LoVo (cell line): Measurements from ENCODE around the gene MRPS21.

ENCODE experiments used
- DNase-seq: peaks from one replicate; pipeline ENCODE4 v3.0.0-alpha.2; 2016; ENCODE audit warnings: low spot score

Gene MRPS21

GRCh38 chr1:150293433-150294253 lies at the start of gene MRPS21:
MRPS21 (plus strand) TSS chr1:150293861; CDS start chr1:150294367, 506 bp downstream.
- DNase-seq: peak; percentile 79

- no peak for DNase-seq
Observed at GRCh38 chr1:150249936-150250335, 43.7 kb upstream of the MRPS21 start.

DNA sequence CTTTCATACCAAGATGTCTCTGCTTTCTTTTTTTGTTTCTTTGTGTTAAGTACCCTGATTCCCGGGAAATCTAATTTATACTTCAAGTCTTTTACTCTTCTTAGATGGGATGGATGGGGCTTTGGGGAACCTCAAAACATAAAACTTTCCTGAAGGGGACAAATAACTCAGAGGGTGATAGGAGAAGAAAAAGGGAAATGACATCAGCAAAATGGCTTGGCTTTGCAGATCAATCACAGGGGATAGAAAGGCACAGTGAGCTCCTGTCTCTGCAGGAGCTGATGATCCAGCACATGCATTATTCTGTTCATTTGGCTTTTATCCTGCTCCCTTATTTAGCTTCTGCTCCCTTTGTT lies 37.5 kb upstream of the MRPS21 start:
- DNase-seq: no peak

DNA sequence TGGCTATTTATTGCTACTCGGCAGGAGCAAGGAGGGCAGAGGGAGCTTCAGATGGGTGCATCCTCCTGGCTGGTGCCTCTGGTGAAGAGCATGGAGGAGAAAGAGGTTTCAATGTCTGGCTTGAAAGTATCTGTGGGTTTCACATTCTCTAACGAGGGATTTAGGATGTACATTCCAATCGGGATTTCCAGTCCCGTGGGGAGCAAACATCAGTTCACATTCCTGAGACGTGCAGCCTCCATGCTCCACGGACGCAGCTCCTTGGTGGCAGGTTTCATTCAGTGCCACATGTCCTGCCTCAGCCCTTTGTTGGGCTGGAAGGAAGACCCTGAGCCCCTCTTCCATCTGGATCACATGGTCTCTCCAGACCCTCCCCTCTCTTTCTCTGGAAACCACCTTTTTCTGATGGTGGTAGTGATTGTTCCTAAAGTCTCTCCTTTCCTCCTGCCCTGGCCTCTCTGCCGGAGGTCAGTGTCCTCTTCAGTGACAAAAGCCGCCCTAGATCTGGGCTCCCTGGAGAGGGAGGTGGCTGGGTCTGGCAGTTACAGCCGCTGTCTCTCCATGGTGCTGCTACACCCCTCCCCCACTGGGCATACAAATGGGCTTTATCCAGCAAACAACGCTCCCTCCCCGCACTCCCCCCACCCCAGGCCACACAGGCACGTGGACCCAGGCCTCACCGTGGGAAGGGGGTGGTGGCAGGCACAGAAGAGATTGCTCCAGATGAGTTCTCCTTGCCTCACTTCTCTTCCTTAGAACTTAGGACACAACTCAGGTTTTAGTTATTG lies 36.9 kb upstream of the MRPS21 start:
- no peak for DNase-seq

DNA sequence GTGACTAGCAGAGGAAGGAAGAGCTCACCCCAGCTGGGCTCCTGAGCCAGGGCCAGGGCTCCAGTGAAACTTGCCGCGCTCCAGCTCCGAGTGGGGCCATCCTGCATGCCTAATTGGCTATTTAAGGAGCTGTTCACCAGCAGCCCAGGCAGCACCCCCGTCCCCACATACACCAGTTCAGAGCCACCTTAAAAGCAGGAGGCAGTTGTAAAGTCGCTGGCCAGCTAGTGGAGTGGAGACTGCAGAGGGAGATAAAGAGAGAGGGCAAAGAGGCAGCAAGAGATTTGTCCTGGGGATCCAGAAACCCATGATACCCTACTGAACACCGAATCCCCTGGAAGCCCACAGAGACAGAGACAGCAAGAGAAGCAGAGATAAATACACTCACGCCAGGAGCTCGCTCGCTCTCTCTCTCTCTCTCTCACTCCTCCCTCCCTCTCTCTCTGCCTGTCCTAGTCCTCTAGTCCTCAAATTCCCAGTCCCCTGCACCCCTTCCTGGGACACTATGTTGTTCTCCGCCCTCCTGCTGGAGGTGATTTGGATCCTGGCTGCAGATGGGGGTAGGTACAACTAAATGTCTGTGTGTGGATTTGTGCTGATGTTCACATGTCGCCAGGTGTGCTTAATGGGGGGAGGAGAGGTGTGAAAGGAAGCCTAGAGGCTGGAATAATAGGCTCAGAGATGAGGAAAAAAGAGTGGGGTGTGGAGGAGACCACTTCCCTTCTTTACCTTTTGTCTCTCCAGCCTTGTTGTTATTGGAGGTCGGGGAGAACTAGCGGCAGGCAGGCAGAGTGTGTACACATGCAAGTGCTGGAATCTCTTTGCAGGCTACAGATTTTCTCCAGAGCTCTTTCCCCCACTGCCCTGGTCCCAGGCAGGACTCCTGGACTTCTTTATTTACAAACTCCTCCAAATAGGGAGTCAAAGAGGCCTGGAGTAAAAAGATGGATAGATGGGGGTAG lies 35.8 kb upstream of the MRPS21 start, which contains the start of gene CA14:
TSS of gene CA14 (plus strand) at position 151 of the 962 bp plus-strand sequence. CDS start at position 506, 355 bp downstream.
- DNase-seq: no peak

DNA sequence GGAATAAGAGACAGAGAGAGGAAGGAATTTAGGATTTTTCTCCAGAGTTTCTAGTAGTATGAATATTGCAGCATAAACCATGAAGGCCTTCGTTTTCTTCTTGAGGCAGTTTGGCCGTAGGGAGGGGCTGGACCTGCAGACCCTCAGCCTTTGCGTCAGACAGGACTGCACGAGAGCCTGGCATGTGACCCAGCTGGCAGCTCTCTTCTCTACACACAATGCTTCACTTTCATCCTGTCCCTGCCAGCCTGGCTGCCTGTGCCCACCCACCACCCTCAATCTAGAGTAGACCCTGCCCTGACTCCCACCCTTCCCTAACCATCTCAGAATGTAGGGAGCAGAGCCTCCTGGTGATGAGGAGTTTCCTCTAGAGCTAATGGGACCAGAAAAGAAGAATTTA lies 34.4 kb upstream of the MRPS21 start:
- no peak for DNase-seq

DNA sequence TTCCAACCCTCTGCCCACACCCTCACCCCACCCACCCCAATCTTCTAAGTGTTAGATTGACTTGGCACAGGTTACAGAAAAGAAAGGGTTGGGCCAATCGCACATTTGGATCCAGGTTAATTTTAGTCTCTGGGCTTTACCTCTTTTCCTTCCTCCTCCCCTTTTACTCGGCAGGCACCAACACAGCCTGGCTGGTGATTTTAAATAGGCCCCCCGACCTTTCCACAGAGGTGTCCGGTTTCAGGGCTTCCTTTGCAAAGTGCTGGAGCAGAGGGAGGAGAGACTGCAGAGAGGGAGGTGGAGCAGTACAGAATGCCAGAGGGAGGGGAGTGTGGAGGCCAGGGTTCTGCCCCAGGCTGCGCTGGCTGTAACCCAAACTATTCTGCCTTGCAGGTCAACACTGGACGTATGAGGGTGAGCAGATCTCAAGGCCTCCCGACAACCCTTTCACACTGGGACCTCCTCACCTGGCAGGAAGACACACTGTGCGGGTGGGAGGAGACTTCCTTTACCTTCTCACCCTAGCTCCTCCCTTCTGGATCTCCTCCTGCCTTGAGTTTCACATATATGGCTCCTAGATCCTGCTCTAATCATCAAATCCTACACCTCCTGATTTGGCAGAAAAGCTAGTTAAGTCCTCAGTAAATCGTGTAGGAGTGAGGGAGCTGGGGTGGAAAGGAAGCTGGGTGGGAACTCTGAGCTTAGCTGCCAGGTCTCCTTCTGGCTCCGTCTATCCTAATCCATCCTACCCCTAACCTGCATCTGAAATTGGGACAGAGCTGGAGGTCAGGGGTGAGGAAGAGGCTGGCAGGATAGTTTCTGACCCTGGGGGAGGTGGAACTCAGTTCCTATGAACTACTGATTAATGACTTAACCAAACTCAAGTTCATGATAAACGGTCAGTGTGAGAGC lies 33.6 kb upstream of the MRPS21 start:
- no peak for DNase-seq

GRCh38 chr1:150261367-150261766 lies 32.3 kb upstream of the MRPS21 start:
- no peak for DNase-seq

DNA sequence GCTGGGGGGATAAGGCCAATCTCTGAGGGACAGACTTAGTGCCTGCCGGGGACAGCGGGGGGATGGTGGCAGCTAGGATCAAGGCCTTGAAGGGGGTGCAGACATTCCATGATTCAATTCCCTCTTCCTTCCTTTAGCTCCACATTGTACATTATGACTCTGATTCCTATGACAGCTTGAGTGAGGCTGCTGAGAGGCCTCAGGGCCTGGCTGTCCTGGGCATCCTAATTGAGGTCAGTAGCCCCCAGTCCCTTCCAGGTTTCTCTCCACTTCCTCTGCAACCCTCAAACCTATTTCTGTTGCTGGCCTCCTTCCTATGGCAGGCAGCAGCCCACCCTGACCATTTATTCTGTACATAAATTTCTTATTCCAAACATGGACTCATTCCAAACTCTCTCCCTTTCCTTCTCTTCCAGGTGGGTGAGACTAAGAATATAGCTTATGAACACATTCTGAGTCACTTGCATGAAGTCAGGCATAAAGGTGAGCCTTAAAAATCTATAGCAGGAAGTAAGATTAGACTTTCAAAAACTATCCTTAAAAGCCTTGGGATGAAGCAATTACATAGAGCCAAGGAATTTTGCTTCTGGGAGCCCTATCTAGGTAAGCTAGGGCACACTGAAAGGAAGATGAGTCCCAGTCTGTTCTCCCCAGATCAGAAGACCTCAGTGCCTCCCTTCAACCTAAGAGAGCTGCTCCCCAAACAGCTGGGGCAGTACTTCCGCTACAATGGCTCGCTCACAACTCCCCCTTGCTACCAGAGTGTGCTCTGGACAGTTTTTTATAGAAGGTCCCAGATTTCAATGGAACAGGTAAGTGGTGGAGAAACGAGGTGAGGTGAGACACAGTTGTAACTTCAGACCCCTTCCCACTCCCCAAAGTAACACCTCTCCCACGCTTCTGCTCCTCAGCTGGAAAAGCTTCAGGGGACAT lies 31.0 kb upstream of the MRPS21 start:
- no peak for DNase-seq

DNA sequence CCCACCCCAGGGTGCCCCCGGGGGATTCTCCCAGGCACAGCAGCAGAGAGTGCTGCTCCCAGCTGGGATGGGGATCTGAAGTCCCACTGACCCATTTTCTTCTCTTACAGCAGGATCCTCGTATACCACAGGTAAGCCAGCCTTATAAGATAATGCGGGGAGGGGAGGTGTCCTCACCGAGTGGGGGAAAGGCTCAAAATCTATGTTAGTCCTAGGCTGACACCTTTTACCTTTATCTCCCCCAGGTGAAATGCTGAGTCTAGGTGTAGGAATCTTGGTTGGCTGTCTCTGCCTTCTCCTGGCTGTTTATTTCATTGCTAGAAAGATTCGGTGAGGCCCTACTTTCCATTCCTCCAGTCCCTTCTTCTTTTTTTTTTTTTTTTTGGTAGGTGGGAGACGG lies 30.1 kb upstream of the MRPS21 start:
- DNase-seq: no peak

GRCh38 chr1:150267896-150268295 lies 25.8 kb upstream of the MRPS21 start:
- DNase-seq: no peak

- no peak for DNase-seq
Observed at GRCh38 chr1:150268340-150268704, 25.3 kb upstream of the MRPS21 start.

DNA sequence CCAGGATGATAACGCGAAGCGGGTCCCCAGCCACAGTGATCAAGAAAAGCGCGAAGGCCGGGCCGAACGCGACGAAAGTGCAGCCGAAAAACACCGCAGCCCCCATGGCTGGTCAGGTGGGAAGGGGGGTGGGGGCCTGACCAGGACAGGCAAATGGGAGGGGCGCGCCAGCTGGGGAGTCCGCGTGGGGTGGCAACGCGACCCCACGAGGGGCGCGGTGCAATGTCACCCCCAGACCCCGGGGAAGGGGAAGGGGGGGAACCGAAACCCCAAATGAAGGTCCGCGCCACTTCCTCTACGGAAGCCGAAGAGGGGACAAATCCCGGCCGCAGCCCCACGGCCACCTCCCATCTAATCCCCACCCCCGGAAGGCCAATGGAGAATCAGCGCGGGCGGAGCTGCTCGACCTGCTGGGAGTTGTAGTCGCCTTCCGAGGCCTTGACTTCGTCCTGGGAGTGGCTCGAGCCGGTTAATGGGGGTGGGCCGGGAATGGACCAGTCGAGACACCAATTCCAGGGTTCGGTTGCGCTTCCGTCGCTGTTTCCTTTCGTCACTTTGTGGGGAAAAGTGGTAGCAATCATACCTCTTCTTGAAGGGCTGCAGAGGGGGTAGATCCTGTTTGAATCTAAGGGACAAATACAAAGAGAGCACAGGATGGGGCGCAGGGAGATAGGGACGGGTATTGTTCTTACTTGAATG lies 24.8 kb upstream of the MRPS21 start, which contains the start of gene APH1A:
TSS of gene APH1A (minus strand) at position 312 of the 699 bp plus-strand sequence. CDS start at position 106, 206 bp downstream.
- DNase-seq: peak; percentile 93

DNA sequence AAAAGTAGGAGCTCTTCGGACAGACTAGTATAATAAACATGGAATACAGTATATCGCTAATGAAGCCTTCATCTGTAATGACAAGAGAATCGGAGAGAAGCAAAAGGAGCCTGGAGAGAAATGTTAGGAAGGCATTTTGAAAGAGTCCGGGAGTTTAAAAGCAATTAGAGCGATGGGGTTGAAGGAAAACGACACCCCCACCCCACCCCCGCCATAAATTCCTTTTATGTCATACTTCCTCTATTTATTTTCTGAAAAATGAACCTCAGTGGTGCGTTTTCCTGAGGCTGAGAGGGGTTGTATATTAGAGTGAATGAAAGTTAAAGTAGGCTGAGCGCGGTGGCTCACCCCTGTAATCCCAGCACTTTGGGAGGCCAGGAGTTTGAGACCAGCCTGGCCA lies 24.2 kb upstream of the MRPS21 start:
- DNase-seq: no peak

DNA sequence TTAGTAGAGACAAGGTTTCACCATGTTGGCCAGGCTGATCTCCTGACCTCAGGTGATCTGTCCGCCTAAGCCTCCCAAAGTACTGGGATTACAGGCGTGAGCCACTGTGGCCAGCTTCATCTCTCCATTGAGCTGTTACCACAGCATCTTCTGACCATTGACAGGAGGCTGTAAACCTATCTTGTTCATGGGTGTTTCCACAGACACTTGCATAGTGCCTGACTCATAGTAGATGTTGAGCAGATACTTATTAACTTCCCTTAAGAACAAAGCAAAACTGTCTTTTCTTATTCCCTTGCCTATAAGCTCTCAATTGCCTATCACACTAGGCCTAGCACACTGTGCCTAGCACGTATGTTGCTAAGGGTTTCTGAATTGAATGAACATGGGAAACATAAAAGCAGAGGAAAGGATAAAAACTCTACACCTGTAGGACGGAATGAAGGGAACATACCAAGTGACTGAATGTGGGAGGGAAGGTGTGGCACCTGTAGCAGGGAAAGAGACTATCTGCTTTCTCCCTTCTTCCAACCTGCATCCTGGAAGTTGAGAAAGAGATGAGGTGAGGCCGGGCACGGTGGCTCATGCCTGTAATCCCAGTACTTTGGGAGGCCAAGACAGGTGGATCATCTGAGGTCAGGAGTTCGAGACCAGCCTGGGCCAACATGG lies 22.2 kb upstream of the MRPS21 start:
- no peak for DNase-seq

DNA sequence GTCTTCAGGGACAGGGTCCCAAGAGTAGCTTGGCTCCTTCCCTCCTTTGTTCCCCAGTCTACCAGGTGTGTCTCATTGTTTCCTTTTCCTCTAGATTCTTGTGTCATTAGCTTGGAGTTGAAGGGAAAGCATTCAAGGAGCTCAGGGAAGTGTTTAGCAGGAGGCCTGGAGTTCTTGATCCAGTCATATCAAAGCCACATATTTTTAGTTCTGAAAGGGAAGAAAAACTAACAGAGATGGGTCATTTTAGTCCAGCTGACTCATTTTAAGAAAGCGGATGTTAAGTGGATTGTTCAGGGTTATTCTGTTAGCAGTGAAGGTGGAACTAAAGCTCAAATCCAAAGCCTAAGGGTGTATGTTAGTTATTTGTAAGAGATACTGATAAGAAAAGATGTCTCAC lies 20.4 kb upstream of the MRPS21 start:
- DNase-seq: no peak

DNA sequence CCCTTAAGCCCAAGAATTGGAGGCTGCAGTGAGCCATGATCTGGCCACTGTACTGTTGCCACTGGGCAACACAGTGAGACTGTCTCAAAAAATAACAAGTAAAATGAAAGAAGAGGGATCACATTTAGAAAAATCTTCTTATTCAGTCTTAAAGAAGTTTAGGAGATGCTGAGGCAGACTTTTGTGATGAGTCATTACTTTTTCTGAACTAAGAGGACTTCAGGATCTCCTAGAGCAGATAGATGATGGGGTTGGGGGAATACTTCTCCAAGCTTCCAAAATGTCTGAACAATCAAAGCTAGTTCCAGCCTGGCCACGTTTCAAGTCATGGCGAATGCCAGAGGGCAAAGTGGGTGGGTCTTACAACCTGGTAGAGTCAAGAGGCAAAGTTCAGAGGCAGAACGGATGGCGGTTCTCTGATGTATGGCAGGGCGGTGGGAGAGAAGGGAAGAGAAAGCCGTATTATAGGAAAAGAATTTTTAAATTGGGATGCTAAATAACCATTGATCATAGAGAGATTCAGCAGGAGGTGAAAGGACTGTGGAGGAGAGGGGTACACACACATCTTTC lies 13.4 kb upstream of the MRPS21 start:
- no peak for DNase-seq

GRCh38 chr1:150281221-150281757 lies 12.4 kb upstream of the MRPS21 start:
- DNase-seq: peak; percentile 56
